Endothelial cell (in vitro differentiated cells): ENCODE data around the gene SNX32. TPM values are rescaled to one million over a fixed set of nuclear protein-coding genes. Genes with fewer than 3 reads are reported as not detected.

Experiments used
- DNase-seq: peaks from one replicate; pipeline ENCODE4 v3.0.0; 2021; ENCODE audit warnings: low spot score
- H3K27ac Mint-ChIP-seq: one replicate; pipeline ENCODE4 v1.8.0; 2021; ENCODE audit warnings: mixed read lengths, inconsistent platforms; ENCODE audit not compliant: unreplicated experiment
- H3K27me3 Mint-ChIP-seq: one replicate; pipeline ENCODE4 v1.8.0; 2021; ENCODE audit warnings: mild to moderate bottlenecking, moderate library complexity, mixed read lengths, inconsistent platforms; ENCODE audit not compliant: unreplicated experiment
- H3K36me3 Mint-ChIP-seq: one replicate; pipeline ENCODE4 v1.8.0; 2021; ENCODE audit warnings: mild to moderate bottlenecking, low read depth, mixed read lengths, inconsistent platforms; ENCODE audit not compliant: unreplicated experiment
- H3K4me1 Mint-ChIP-seq: one replicate; pipeline ENCODE4 v1.8.0; 2021; ENCODE audit warnings: mild to moderate bottlenecking, mixed read lengths, inconsistent platforms; ENCODE audit not compliant: unreplicated experiment
- H3K4me3 Mint-ChIP-seq: one replicate; pipeline ENCODE4 v1.8.0; 2021; ENCODE audit warnings: mild to moderate bottlenecking, mixed read lengths, inconsistent platforms; ENCODE audit not compliant: unreplicated experiment
- H3K9me3 Mint-ChIP-seq: one replicate; pipeline ENCODE4 v1.8.0; 2021; ENCODE audit warnings: mixed read lengths, inconsistent platforms; ENCODE audit not compliant: unreplicated experiment
- total RNA-seq: library from RNA; stranded (reverse); fragmentation: NEBNext Ultra II Directional; extraction: Animal tissue kit (Norgen Biotek cat#: 25700); gene quantifications from one replicate; pipeline ENCODE4 v1.2.1, GENCODE V29; 2021; ENCODE audit not compliant: unreplicated experiment
- TF ChIP-seq, protein P1 (sequence below): fragments of 200-600 bp; sonication (generic); IDR thresholded peaks from one replicate; pipeline ENCODE4 v1.5.0; 2021; ENCODE audit warnings: antibody characterized with exemption; ENCODE audit not compliant: unreplicated experiment

SNX32 gene
- total RNA-seq, 1 donor from 2014 or later: 1.2 TPM

- no peak overlapping the region for H3K4me3 Mint-ChIP-seq
- no peaks in the 10 kb centered on the region for H3K9me3 Mint-ChIP-seq
- TF ChIP-seq, protein P1, sequence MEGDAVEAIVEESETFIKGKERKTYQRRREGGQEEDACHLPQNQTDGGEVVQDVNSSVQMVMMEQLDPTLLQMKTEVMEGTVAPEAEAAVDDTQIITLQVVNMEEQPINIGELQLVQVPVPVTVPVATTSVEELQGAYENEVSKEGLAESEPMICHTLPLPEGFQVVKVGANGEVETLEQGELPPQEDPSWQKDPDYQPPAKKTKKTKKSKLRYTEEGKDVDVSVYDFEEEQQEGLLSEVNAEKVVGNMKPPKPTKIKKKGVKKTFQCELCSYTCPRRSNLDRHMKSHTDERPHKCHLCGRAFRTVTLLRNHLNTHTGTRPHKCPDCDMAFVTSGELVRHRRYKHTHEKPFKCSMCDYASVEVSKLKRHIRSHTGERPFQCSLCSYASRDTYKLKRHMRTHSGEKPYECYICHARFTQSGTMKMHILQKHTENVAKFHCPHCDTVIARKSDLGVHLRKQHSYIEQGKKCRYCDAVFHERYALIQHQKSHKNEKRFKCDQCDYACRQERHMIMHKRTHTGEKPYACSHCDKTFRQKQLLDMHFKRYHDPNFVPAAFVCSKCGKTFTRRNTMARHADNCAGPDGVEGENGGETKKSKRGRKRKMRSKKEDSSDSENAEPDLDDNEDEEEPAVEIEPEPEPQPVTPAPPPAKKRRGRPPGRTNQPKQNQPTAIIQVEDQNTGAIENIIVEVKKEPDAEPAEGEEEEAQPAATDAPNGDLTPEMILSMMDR: no peak
- peaks cover 16% of the 10 kb centered on the region for H3K36me3 Mint-ChIP-seq
- peaks cover 8% of the 10 kb centered on the region for H3K27me3 Mint-ChIP-seq
- peaks cover 10% of the 10 kb centered on the region for H3K4me1 Mint-ChIP-seq
- no peak for DNase-seq
- H3K27ac Mint-ChIP-seq: peak overlapping the region; percentile 13
Observed at GRCh38 chr11:65883058-65883761, 49.4 kb downstream of the SNX32 start.

DNA sequence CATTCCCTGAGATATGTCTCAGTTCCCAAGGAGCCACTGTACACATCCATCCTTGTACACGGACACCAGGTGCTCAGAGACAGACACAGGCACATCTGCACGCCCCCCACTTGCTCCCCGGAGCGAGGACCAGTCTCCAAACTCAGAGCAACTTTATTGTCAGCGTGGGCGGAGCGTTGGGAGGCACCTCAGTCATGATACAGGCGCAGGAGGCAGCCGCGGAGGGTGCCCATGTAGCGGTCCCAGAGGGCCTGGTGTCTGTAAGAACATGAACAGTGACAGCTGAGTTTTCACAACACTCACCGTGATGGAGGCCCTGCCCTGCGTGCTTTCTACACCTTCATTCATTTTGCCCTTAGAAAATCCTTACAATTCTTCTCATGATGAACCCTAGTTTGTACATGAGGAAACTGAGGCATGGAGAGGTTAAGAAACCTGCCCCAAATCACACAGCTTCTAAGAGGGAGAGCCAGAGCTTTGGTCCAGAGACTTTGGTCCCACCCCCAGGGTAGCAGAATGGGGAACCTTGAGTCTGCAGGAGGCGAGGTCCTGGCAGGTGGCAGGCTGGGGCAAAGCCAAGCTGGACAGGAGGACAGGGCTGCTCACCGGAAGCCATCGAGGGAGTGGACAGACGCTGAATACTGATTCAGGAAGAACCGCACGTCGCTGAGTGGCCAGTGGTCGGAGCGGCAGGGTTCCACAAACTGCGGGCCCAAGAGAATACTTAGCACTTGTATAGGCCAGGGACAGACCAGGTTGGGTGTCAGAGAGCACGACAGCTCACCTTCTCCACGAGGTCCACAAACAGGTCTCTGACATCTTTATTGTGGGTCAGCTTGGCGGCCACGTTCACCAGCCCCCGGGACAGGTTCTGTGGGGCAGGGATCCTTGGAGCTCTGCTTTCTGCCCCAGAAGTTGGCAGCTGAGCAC, 50.3 kb downstream of the SNX32 start:
- H3K27me3 Mint-ChIP-seq: peaks cover 14% of the 10 kb centered on the region
- H3K36me3 Mint-ChIP-seq: peaks cover 18% of the 10 kb centered on the region
- peaks cover 16% of the 10 kb centered on the region for H3K4me1 Mint-ChIP-seq
- DNase-seq: no peak
- peak overlapping the region; percentile 67 for H3K4me3 Mint-ChIP-seq
- no peaks in the 10 kb centered on the region for H3K9me3 Mint-ChIP-seq
- TF ChIP-seq, protein P1: no peak
- peak overlapping the region; percentile 13 for H3K27ac Mint-ChIP-seq

GRCh38 chr11:65884716-65885092, 50.9 kb downstream of the SNX32 start:
- DNase-seq: peak; percentile 90
- Mint-ChIP-seq H3K27ac (no peak overlapping the region), H3K27me3 (peaks cover 20% of the 10 kb centered on the region), H3K36me3 (peaks cover 20% of the 10 kb centered on the region), H3K4me1 (peaks cover 22% of the 10 kb centered on the region), H3K4me3 (no peak overlapping the region), H3K9me3 (no peaks in the 10 kb centered on the region)
- TF ChIP-seq, protein P1: peak; percentile 97

- peak overlapping the region; percentile 18 for H3K4me3 Mint-ChIP-seq
- H3K27ac Mint-ChIP-seq: no peak overlapping the region
- TF ChIP-seq, protein P1: no peak
- H3K4me1 Mint-ChIP-seq: peaks cover 28% of the 10 kb centered on the region
- H3K36me3 Mint-ChIP-seq: peaks cover 20% of the 10 kb centered on the region
- DNase-seq: no peak
- no peaks in the 10 kb centered on the region for H3K9me3 Mint-ChIP-seq
- H3K27me3 Mint-ChIP-seq: peaks cover 25% of the 10 kb centered on the region
Observed at GRCh38 chr11:65885231-65885630, 51.5 kb downstream of the SNX32 start.
